ENCODE results near the gene NRM. TPM values are rescaled to one million over a fixed set of nuclear protein-coding genes. Genes with fewer than 3 reads are reported as not detected.

NRM gene
- total and polyA plus RNA-seq, 2 of the 13 experiments (the other 11 are each of a cell fraction or from before 2014, with no cell fraction given), result 12.5 to 16.0 TPM

DNA sequence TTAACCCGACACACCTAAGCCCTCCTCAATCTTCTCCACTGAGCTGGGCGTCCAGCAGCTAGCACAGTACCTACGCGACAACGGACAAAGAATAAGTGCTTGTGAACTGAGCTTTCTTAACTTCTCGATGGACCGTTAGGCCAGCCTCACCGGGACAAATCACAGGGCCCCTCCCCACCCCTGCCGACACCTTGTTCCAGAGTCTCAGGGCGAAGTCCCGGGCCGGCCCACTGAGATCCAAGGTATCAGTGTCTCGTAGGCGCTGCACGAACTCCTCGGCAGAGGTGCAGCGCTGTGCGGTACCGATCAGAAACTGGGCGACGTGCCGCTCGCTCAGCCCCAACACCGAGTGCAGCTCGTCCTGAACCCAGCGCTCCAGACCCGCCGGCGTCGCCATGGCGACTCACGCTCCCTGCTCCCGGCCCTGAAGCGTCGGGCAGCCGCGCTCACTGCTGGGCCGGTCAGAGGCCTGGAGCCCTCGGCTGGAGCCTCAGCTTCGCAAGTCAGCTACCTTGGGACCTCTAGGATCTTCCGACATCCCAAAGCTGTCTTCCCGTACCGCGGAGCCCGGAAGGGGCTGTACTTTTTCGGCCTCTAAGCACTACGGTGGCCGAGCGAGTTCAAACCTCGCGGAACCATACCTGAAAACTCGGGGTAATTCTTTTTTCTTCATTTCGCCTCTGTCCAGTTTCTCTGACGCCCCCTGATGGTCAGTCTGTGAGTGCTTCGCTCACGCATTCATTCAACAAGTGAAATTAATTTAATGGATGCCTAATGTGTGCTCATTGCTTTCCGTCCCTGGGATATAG, 18.1 kb downstream of the NRM start, which contains the start of gene DHX16 (continued):
- TF ChIP-seq, protein P1, sequence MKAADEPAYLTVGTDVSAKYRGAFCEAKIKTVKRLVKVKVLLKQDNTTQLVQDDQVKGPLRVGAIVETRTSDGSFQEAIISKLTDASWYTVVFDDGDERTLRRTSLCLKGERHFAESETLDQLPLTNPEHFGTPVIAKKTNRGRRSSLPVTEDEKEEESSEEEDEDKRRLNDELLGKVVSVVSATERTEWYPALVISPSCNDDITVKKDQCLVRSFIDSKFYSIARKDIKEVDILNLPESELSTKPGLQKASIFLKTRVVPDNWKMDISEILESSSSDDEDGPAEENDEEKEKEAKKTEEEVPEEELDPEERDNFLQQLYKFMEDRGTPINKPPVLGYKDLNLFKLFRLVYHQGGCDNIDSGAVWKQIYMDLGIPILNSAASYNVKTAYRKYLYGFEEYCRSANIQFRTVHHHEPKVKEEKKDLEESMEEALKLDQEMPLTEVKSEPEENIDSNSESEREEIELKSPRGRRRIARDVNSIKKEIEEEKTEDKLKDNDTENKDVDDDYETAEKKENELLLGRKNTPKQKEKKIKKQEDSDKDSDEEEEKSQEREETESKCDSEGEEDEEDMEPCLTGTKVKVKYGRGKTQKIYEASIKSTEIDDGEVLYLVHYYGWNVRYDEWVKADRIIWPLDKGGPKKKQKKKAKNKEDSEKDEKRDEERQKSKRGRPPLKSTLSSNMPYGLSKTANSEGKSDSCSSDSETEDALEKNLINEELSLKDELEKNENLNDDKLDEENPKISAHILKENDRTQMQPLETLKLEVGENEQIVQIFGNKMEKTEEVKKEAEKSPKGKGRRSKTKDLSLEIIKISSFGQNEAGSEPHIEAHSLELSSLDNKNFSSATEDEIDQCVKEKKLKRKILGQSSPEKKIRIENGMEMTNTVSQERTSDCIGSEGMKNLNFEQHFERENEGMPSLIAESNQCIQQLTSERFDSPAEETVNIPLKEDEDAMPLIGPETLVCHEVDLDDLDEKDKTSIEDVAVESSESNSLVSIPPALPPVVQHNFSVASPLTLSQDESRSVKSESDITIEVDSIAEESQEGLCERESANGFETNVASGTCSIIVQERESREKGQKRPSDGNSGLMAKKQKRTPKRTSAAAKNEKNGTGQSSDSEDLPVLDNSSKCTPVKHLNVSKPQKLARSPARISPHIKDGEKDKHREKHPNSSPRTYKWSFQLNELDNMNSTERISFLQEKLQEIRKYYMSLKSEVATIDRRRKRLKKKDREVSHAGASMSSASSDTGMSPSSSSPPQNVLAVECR (CRISPR knock-in tag; IDR thresholded peaks at IDR 0.05; ENCODE audit: borderline replicate concordance), result peak; percentile 97
- TF ChIP-seq, protein P2, sequence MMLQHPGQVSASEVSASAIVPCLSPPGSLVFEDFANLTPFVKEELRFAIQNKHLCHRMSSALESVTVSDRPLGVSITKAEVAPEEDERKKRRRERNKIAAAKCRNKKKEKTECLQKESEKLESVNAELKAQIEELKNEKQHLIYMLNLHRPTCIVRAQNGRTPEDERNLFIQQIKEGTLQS (CRISPR knock-in tag; IDR thresholded peaks at IDR 0.05), result no peak
- TF ChIP-seq, protein P3, sequence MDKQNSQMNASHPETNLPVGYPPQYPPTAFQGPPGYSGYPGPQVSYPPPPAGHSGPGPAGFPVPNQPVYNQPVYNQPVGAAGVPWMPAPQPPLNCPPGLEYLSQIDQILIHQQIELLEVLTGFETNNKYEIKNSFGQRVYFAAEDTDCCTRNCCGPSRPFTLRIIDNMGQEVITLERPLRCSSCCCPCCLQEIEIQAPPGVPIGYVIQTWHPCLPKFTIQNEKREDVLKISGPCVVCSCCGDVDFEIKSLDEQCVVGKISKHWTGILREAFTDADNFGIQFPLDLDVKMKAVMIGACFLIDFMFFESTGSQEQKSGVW (CRISPR knock-in tag; IDR thresholded peaks at IDR 0.05; ENCODE audit: borderline replicate concordance), result no peak
- TF ChIP-seq HMG20A (CRISPR knock-in tag; IDR thresholded peaks at IDR 0.05; ENCODE audit: borderline replicate concordance) (peak; percentile 33; the same call in 1 of the 2 replicates), GATAD2A (CRISPR knock-in tag; IDR thresholded peaks at IDR 0.05) (peak; percentile 73), ZFP37 (CRISPR knock-in tag; IDR thresholded peaks at IDR 0.05; ENCODE audit: borderline replicate concordance) (no peak; the same call in 1 of the 2 replicates)
- TF ChIP-seq, protein P4, sequence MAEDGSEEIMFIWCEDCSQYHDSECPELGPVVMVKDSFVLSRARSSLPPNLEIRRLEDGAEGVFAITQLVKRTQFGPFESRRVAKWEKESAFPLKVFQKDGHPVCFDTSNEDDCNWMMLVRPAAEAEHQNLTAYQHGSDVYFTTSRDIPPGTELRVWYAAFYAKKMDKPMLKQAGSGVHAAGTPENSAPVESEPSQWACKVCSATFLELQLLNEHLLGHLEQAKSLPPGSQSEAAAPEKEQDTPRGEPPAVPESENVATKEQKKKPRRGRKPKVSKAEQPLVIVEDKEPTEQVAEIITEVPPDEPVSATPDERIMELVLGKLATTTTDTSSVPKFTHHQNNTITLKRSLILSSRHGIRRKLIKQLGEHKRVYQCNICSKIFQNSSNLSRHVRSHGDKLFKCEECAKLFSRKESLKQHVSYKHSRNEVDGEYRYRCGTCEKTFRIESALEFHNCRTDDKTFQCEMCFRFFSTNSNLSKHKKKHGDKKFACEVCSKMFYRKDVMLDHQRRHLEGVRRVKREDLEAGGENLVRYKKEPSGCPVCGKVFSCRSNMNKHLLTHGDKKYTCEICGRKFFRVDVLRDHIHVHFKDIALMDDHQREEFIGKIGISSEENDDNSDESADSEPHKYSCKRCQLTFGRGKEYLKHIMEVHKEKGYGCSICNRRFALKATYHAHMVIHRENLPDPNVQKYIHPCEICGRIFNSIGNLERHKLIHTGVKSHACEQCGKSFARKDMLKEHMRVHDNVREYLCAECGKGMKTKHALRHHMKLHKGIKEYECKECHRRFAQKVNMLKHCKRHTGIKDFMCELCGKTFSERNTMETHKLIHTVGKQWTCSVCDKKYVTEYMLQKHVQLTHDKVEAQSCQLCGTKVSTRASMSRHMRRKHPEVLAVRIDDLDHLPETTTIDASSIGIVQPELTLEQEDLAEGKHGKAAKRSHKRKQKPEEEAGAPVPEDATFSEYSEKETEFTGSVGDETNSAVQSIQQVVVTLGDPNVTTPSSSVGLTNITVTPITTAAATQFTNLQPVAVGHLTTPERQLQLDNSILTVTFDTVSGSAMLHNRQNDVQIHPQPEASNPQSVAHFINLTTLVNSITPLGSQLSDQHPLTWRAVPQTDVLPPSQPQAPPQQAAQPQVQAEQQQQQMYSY (CRISPR knock-in tag; IDR thresholded peaks at IDR 0.05), result no peak
- TF ChIP-seq, protein P5, sequence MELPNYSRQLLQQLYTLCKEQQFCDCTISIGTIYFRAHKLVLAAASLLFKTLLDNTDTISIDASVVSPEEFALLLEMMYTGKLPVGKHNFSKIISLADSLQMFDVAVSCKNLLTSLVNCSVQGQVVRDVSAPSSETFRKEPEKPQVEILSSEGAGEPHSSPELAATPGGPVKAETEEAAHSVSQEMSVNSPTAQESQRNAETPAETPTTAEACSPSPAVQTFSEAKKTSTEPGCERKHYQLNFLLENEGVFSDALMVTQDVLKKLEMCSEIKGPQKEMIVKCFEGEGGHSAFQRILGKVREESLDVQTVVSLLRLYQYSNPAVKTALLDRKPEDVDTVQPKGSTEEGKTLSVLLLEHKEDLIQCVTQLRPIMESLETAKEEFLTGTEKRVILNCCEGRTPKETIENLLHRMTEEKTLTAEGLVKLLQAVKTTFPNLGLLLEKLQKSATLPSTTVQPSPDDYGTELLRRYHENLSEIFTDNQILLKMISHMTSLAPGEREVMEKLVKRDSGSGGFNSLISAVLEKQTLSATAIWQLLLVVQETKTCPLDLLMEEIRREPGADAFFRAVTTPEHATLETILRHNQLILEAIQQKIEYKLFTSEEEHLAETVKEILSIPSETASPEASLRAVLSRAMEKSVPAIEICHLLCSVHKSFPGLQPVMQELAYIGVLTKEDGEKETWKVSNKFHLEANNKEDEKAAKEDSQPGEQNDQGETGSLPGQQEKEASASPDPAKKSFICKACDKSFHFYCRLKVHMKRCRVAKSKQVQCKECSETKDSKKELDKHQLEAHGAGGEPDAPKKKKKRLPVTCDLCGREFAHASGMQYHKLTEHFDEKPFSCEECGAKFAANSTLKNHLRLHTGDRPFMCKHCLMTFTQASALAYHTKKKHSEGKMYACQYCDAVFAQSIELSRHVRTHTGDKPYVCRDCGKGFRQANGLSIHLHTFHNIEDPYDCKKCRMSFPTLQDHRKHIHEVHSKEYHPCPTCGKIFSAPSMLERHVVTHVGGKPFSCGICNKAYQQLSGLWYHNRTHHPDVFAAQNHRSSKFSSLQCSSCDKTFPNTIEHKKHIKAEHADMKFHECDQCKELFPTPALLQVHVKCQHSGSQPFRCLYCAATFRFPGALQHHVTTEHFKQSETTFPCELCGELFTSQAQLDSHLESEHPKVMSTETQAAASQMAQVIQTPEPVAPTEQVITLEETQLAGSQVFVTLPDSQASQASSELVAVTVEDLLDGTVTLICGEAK (IDR thresholded peaks at IDR 0.05), result no peak
- TF ChIP-seq, protein P5 (CRISPR knock-in tag; IDR thresholded peaks at IDR 0.05), result peak; percentile 76

Measured in HepG2 (cell line).